T-helper 1 cell treated with Interleukin-12 subunit alpha and Interleukin-12 subunit beta and Interleukin-4 antibody, amounts not matched to agents 30 ng/mL and 1 ng/mL, for 36 hours (primary cell): ENCODE results near the gene SMTNL2. TPM values are rescaled to one million over a fixed set of nuclear protein-coding genes. Genes with fewer than 3 reads are reported as not detected.
"Not testable (repeated sequence)": the region's sequence is repeated elsewhere in the genome, so short reads cannot be mapped to it uniquely, and the experiment has no call there.

Source experiments
- intact Hi-C: fragments of 100-400 bp; cut with micrococcal nuclease; formaldehyde crosslinking; loops from one replicate; pipeline ENCODE4 v1.15.1; 2024
- total RNA-seq: library from RNA; stranded (reverse); gene quantifications from 2 replicates; pipeline ENCODE4 v1.2.3, GENCODE V29; 2022

SMTNL2 gene
- total RNA-seq, 1 donor from 2014 or later = not detected

DNA sequence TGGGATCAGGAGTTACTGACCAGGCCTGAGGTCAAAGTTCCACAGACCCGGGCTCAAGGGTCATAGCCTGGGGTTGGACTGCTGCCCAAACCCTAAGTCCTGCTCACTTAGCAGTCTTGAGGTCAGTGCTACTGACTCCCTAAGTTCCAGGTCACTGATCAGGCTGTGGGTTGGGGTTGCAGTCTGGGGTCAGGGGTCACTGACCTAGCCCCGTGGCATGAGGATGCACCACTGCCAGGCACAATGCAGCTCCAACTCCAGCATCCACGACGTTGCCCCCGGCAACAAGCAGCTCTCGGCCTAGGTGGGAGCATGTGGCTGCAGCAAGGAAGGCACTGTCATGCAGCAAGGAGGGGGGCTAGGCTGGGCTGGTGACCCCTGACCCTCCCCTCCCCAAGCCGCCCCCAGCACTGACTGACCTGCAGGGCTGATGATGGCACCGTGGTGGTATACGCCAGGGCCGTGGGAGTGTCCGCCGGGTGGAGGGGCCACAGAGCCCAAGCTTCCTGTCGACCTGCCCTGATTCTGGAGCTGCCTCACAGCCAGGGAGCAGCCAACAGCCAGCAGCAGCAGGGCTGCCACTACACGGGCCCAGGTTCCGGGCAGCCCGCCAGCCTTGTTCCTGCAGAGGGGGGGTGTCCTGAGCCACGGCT lies 25.1 kb upstream of the SMTNL2 start:
- intact Hi-C loops = loop anchor here (5.0 kb wide), 1 partner anchor 417 kb away; the partner anchor contains the start of genes CYB5D2 and ZZEF1

DNA sequence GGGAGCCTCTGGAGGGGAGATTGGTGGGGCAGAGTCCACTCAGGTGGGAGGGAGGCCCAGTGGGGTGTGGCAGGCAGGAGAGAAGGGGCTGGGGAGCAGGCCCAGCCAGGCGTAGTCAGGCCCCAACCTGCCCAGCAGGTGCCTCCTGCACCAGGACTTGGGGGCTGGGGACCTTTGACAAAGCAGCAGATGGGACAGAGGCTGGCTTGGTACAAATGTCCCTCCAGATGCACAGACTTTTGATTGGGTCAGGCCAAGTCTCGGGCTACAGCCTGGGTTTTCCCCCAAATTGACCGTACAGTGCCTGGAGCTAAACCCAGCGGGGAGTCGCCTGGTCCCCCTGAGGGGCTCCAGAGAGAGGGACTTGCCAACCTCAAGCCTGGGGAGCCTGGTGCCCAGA lies 24.4 kb upstream of the SMTNL2 start:
- intact Hi-C loops = loop anchor here (5.0 to 10.0 kb wide), 2 partner anchors 418 to 595 kb away; partner anchors contain the start of genes ATP2A3, CYB5D2 and ZZEF1

DNA sequence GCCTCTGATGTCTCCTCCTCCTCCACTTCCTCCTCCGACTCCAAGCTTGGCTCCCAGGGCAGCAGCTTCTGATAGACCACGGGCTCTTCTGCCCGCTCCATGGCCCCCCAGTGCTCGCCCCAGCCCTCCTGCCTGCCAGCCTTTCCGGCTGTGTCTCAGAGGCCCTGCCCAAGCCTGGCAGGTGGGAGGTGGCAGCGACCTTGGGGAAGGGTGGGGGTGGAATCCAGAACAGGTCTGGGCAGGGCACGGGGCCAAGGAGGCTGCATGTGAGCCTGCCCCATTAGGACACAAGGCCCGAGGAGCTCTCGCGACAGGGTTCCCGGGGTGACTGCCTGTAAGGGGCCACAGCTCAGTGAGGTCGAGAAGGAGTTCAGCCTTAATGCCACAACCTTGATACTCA lies 23.9 kb upstream of the SMTNL2 start, which contains the start of gene GGT6:
Gene GGT6 (minus strand): TSS at position 157 of the 400 bp plus-strand sequence. CDS start 56 bp downstream, at position 101.
- intact Hi-C loops = loop anchor here (10.0 kb wide), 1 partner anchor 596 kb away; the partner anchor contains the start of gene ATP2A3

DNA sequence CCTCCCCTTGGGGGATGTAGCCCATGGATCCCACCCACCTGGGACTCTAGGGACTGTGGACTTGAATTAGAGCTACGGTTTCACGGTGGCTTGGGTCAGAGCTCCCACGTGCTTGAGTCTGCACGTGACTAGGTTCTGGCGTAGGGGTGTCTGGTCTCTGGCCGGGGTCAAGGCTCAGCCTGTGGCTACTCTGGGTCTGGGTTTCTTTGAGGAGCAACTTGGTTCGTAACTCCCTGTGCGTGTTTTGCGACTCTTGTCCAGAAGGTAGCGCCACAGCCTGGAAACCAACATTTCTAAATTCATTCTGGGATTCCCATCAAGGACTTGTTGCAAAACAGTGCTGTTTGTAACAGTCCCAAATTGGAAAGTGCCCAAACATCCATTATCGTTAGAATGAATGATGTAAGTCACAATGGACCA lies 23.5 kb upstream of the SMTNL2 start:
- intact Hi-C loops = loop anchor here (10.0 kb wide), 1 partner anchor 596 kb away; the partner anchor contains the start of gene ATP2A3

DNA sequence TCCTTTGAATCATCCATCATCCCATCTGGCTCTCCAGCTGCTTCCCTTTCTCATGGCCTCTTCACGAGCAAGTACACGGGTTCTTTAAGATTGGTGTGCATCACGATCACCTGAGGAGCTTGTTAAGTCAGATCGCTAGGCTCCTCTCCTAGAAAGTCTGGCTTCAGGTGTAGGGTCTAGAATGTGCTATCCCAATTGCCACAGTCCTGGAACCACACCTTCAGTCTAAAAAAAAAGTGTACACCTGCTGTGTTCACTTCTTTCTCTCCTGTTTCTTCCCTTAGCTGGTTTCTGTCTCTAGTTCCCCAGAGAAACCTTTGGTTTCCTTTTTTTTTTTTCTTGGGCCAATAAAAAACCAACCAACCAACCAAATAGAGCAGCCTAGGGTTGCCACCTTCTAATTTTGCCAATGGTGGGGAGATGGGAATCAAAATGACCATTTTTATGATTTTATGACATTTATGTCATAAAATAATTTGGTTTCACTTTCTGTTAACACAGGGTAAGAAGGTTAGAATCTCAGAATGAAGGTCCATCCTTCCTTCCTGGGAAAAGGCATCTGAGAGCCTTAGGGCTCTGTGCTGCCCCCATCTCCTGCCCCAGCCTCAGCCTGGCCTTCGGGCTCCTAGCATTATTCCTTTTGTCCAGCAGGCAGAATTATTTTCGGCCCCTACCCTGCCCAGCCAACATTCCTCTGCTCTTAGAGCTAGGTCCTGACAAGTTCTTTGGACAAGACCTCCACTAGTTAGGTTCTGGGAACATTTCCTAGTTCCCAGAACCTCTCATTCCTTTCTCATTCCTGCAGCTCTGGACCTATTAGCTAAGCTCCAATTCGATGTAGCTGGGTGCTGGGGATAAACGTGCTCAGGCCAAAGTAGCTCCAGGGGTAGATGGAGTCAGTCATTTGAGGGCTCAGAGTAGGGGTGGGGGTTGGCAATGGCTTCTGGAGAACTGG lies 22.0 kb upstream of the SMTNL2 start:
- intact Hi-C loops = loop anchor here (10.0 kb wide), 1 partner anchor 597 kb away; the partner anchor contains the start of gene ATP2A3

DNA sequence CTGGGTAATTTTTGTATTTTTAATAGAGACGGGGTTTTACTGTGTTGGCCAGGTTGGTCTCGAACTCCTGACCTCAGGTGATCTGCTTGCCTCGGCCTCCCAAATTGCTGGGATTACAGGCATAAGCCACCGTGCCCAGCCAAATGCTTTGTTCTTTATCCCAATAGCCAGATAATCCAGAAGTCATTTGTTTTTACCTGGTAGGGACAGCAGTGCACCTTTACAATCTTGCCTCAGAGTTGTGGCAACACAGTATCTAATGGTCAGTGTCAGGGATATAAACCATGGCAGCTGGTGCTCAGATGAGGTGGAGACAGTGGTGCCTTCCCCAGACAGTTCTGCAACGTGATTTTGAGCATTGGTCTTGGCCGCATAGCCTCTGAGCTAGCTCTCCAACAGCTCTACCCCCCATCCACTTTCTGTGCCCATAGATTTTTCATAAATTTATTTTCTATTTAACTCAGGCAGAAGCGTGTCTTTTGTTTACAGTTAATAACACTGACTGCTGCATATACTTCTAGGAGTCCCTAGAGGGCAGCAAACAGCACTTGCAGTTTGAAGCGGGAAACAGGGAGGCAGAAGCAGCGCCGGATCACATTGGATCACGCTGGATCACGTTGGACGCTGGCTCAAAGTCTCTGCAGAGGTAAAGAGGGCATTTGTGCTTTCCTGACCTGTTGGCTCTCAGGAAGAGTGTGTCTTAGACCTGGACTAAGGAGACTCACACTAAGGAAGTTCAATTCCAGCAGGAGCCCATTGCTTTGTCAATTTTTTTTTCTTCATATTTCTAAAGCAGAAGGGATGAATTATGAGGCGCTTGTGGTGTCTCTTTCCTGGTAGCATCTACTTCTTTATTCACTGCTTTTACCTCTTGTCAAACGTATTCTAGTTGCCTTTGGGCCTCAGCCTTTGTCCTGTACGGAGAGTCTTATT lies 18.9 kb upstream of the SMTNL2 start:
- intact Hi-C loops = loop anchor here (1.0 to 10.0 kb wide), 7 partner anchors 8 to 601 kb away; partner anchors contain the start of genes ATP2A3, CHRNE, MYBBP1A and PELP1

DNA sequence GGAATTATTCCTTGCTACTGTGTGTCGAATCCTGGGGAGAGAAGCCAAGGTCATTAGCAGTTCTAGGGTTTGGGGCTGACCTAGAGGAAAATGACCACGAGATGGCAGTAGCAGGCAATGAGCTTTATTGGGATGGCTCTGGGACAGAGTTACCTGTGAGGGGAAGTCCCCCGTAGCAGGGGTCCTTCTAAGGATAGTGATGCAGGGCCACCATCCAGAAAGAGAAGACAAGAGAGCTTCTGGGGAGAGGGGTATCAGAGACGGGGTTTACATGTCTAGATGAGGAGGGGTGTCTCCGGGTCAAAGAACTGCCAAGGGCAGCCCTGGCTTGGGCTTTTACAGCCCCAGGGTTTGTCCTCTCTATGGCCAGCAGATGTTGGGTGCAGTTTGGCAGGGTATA lies 17.5 kb upstream of the SMTNL2 start:
- intact Hi-C loops = loop anchor here (1.0 to 10.0 kb wide), 5 partner anchors 60 to 602 kb away; partner anchors contain the start of genes ATP2A3, CHRNE and PELP1

DNA sequence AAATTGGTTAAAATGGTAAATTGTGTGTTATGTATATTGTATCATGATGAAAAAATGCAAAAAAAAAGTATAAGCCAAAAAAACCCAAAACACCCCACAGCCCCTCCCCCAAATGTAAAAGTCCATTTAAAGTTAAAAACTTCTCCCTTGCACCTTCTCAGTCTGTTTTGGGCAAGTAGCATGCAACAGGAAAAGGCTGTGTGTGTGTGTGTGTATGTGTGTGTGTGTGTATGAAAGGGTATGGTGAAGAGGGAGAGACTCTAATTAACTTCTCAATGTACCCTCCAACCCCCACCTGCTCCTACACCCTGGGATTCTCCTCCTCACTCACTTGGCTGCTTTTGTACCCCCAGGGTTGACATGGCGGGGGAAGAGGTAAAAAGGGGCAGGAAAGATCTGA lies 14.7 kb upstream of the SMTNL2 start:
- intact Hi-C loops = loop anchor here (5.0 to 10.0 kb wide), 3 partner anchors 133 to 605 kb away; partner anchors contain the start of genes ATP2A3 and PELP1

DNA sequence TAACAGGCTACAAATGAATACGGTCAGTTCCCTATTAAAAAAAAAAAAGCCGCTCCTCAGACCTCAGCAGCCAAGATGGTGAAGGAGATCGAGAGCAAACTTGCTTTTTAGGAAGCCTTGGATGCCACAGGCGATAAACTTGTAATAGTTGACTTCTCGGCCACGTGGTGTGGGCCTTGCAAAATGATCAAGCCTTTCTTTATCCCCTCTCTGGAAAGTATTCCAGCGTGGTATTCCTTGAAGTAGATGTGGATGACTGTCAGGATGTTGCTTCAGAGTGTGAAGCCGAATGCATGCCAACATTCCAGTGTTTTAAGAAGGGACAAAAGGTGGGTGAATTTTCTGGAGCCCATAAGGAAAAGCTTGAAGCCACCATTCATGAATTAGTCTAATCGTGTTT lies 12.2 kb upstream of the SMTNL2 start:
- intact Hi-C loops = no loop called here

DNA sequence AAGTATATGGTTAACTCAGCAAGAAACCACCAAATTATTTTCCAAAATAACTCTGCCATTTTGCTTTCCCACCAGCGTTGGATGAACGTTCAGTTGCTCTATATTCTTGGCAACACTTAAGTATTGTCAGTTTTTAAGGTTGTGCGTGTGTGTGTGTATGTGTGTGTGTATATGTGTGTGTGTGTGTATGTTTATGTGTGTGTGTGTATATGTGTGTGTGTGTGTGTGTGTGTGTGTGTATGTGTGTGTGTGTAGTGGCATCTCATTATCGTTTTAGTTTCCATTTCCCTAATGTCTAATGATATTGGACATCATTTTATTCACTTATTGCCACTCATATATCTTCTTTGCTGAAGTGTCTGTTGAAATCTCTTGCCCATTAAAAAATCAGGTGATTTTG lies 11.2 kb upstream of the SMTNL2 start:
- intact Hi-C loops = loop anchor here (1.0 kb wide), 1 partner anchor 8 kb away; no protein-coding TSS in a partner anchor

DNA sequence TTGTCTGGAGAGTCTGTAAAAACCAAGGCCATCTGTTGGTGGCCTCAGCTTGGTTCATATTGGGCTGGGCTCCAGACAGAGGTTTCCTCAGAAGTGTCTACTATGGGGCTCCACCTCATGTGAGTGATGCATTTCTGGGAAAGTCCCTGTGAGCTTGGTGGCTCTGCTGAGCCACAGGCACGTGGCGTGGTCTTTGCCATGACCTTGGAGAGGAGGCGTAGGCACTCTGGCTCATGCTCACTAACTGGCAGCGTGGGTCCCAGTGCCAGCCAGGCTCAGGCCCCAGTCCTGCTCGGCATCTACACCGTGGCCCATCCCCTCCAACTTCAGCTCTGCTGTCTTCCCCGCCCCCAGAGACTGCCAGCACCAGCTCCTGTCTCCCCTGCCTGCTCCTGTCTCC lies 10.7 kb upstream of the SMTNL2 start:
- intact Hi-C loops = loop anchor here (1.0 kb wide), 1 partner anchor 8 kb away; no protein-coding TSS in a partner anchor

DNA sequence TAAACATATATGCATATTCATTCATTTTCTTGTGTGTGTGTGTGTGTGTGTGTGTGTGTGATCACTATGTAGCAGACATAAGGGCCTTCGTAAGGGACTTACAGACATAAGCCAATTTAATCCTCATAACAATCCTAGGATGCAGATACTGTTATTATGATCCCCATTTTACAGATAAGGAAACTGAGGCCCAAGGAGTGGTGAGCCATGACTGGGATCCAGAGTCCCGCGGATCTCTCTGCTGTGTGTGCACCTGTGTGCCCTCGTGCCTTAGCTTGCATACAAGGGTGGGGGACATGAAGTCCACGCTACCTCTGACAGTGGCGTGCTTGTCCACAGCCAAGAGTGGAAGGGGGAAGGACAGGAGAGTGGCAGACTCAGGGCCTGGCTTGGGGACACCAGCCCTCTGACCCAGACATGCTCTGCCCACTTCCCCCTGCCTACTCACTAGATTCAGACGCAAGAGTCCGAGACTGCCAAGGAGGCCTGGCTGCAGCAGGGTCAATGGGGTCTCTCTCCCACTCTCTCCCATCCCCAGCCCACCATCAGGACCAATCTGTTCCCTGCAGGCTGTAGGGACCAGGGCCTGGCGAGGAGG lies 9.8 kb upstream of the SMTNL2 start:
- intact Hi-C loops = no loop called here

DNA sequence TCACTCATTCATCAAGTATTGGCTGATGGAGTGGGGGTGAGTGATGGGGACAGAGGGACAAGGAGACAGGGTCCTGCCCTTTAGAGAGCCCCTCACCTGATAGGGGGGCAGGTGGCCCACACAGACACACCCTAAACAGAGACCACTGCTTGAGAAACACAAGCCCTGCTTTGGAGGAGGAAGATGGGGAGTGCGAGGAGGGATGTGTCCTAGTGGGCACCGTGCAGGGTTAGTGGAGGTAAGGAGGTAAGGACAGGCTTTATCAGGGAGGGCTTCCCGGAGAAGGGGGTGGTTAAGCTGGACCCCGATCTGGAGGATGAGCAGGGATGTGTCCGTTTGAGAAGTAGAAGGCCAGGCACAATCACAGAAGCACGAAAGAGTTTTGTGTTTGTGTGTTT lies 8.2 kb upstream of the SMTNL2 start:
- intact Hi-C loops = no loop called here

DNA sequence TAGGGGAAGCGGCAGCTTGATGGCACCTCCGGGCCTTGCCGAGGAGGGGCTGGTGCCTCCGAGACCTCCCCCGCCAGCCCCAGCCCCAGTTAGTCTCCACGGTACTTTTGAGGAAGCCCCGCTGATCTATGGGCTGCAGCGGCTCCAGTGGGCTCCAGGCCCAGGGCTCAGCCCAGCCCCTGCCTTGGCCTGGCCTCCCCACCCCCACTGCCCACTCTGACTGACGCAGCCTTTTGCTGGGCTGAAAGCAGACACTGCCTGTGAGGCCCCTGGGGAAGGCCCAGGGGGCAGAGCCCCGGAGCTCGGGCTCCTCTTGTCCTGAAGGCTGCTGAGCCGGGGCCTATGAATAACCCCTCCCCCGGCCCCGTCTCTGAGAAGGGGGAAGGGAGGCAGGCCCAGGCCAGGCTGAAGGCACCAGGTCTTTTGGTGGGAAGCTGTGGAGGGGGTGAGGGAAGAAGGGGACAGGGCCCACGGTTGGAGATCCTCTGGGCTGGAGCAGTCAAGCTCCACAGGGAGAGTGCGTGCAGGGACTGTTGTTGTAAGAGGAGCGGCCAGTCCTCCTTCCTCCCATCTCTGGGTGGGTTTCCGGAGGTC lies 7.5 kb upstream of the SMTNL2 start:
- intact Hi-C loops = no loop called here

DNA sequence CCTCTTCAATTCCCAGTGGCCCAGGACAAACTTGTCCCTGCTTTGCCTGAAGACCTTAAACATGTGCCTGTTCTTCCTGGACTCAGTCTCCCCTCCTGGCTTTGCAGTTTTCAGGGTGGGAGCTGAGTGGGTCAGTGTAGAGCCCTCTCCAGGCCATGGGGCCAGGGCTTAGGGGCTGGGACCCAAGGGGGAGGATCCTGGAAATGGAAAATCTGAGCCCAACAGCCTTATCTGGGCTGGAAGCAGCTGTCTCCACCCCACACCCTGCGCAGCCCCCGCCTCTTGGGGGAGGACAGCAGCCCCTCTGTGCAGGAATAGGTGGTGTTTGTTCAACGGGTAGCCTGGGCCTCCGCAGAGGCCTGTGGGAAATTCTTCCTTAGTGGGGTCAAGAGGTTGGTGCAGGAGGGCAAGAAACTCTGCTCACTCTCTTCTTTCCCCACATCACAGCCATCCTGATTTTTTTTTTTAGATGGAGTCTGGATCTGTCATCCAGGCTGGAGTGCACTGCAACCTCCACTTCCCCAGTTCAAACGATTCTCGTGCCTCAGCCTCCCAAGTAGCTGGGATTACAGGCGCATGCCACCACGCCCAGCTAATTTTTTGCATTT lies 6.8 kb upstream of the SMTNL2 start:
- intact Hi-C loops = no loop called here

DNA sequence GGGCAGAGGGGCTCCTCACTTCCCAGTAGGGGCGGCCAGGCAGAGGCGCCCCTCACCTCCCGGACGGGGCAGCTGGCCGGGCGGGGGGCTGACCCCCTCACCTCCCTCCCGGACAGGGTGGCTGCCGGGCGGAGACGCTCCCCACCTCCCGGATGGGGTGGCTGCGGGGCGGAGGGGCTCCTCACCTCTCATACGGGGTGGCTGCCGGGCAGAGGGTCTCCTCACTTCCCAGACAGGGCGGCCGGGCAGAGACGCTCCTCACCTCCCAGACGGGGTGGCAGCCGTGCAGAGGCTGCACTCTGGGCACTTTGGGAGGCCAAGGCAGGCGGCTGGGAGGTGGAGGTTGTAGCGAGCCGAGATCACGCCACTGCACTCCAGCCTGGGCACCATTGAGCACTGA lies 6.0 kb upstream of the SMTNL2 start:
- intact Hi-C loops = not testable (repeated sequence)

DNA sequence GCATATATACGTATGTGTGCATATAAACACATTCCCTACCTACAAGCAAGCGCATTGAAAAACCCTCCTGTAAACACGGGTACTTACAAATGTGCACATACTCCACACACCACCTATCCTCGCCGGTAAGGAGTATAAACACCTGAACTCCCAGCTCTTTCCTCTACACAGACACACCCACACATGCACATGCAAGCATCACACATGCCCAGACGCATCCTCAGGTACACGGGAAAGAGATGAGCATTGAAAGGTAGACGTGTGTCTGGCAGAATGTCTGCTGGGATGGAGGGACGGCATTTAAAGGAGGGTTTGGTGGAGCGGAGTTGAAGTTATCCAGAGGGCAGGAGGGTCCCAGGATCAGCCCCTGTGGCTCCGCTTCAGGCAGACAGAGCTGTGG lies 4.7 kb upstream of the SMTNL2 start:
- intact Hi-C loops = no loop called here

DNA sequence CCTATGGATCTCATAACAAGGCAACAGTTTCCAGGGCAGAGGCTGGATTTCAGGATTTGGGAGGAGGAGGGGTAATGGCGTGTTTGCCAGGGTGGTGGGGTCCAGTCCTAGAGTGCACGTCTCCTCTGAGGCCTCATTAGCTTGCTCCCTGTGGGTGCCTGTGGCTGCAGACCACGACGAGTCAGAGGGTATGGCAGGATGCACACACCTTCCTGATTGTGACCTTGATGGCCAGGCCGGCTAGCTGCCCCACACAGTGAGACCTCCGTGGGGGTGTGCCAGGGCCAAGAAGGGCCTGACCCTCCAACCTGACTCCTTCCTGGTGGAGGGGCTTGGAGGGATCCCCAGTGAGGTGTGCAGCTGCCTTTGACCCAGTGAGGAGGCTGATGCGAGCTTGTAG lies 4.0 kb upstream of the SMTNL2 start:
- intact Hi-C loops = no loop called here

DNA sequence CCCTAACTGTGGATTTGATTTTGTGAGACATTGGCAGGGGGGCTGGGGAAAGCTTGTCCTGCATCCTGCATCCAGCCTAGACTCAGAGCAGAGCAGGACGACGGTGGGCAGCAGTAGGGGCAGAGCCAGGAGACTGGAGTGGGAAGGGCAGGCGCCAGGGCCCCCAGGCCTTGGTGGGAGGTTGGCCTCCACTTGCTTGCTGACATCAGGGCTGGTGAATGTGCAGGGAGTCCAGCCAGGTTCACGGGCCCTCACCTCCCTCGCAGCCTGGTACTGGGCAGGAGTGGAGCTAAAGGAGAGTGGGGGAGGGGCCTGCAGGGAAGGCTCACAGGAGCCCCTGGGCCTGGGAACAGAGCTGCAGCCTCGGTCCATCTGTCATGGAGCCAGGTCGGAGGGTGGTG lies 2.2 kb upstream of the SMTNL2 start:
- intact Hi-C loops = no loop called here
